PC-9 (cell line): ENCODE measurements around the gene ESPL1. TPM values are rescaled to one million over a fixed set of nuclear protein-coding genes. Genes with fewer than 3 reads are reported as not detected.

Experiments used
- BruUV-seq: library from RNA; stranded (reverse); fragments of 400-500 nt; replicated peaks from 2 replicates; lab custom pipeline; 2021; lab: Mats Ljungman, UMichigan
- CTCF ChIA-PET: fragments of 300-600 bp; sonication (Branson Sonifier 250); formaldehyde crosslinking; loops from one replicate; lab custom pipeline; 2022; ENCODE audit warnings: antibody characterized with exemption; lab: Charles Lee
- POLR2A ChIA-PET: fragments of 300-600 bp; sonication (Branson Sonifier 250); formaldehyde crosslinking; loops from one replicate; lab custom pipeline; 2022; ENCODE audit warnings: antibody characterized with exemption; ENCODE audit not compliant: unreplicated experiment; lab: Charles Lee
- DNase-seq, 2 experiments: peaks; one replicate each; pipeline versions ENCODE4 v3.0.0 to v3.0.0-alpha.2; 2015 to 2022; ENCODE audit warnings: mixed read lengths in 1 of 2
- H2AFZ ChIP-seq: fragments of 200-600 bp; sonication (generic); 2 replicates; pipeline ENCODE4 v1.8.1; 2017; ENCODE audit warnings: antibody characterized with exemption
- H3F3A ChIP-seq: fragments of 200-600 bp; sonication (generic); 2 replicates; pipeline ENCODE4 v1.8.1; 2017; ENCODE audit warnings: antibody characterized with exemption, mild to moderate bottlenecking, low read depth; ENCODE audit not compliant: insufficient read depth
- H3K27ac ChIP-seq: fragments of 200-600 bp; sonication (generic); 2 replicates; pipeline ENCODE4 v1.6.1; 2016; ENCODE audit warnings: mixed run types
- H3K27me3 ChIP-seq: fragments of 200-600 bp; sonication (generic); 2 replicates; pipeline ENCODE4 v1.6.1; 2016; ENCODE audit warnings: low read depth, mixed run types; ENCODE audit not compliant: insufficient read depth
- H3K36me3 ChIP-seq: fragments of 200-600 bp; sonication (generic); 2 replicates; pipeline ENCODE4 v1.6.1; 2016; ENCODE audit warnings: low read depth, mixed run types
- H3K4me1 ChIP-seq: fragments of 200-600 bp; sonication (generic); replicated peaks from 2 replicates; pipeline ENCODE4 v1.6.1; 2016; ENCODE audit warnings: mixed run types; ENCODE audit not compliant: insufficient read depth
- H3K4me2 ChIP-seq: fragments of 200-600 bp; sonication (generic); 2 replicates; pipeline ENCODE4 v1.6.1; 2017; ENCODE audit warnings: mixed run types
- H3K4me3 ChIP-seq: fragments of 200-600 bp; sonication (generic); 2 replicates; pipeline ENCODE4 v1.6.1; 2016; ENCODE audit warnings: mixed run types
- H3K79me2 ChIP-seq: fragments of 200-600 bp; sonication (generic); 2 replicates; pipeline ENCODE4 v1.6.1; 2017; ENCODE audit warnings: low read depth, mixed run types
- H3K9me2 ChIP-seq: fragments of 200-600 bp; sonication (generic); 2 replicates; pipeline ENCODE4 v1.8.1; 2017; ENCODE audit warnings: mild to moderate bottlenecking; ENCODE audit not compliant: insufficient read depth
- H3K9me3 ChIP-seq: fragments of 200-600 bp; sonication (generic); 2 replicates; pipeline ENCODE4 v1.8.1; 2016; ENCODE audit warnings: low read depth; ENCODE audit not compliant: insufficient read depth
- H4K20me1 ChIP-seq: fragments of 200-600 bp; sonication (generic); 2 replicates; pipeline ENCODE4 v1.8.1; 2017; ENCODE audit not compliant: insufficient read depth
- CTCF ChIP-seq: fragments of 200-600 bp; sonication (generic); conservative IDR thresholded peaks from 2 replicates; pipeline ENCODE4 v1.6.1; 2017; ENCODE audit warnings: mixed run types, antibody characterized with exemption, mild to moderate bottlenecking, moderate library complexity
- EZH2 ChIP-seq: fragments of 200-600 bp; sonication (generic); IDR thresholded peaks from 2 replicates; pipeline ENCODE4 v1.8.0; 2017; ENCODE audit warnings: antibody characterized with exemption, low read depth
- intact Hi-C: fragments of 100-400 bp; cut with micrococcal nuclease; formaldehyde crosslinking; loops from one replicate; pipeline ENCODE4 v1.10.0; 2022; ENCODE audit not compliant: unreplicated experiment
- total RNA-seq: library from RNA; stranded (reverse); gene quantifications from 2 replicates; pipeline ENCODE4 v1.2.3, GENCODE V29; 2021

Gene ESPL1
- total RNA-seq, 1 experiment from 2014 or later, result 42.0 TPM

- Histone ChIP-seq H3K36me3 (no peaks in the 10 kb centered on the region), H3K27ac (peak overlapping the region; percentile 96), H3K4me3 (peak overlapping the region; percentile 68), H3K9me2 (no peaks in the 10 kb centered on the region), H3K79me2 (peaks cover 47% of the 10 kb centered on the region), H3F3A (peaks cover 49% of the 10 kb centered on the region), H3K4me1 (peaks cover 79% of the 10 kb centered on the region), H2AFZ (peak overlapping the region; percentile 86), H3K9me3 (no peaks in the 10 kb centered on the region), H4K20me1 (no peaks in the 10 kb centered on the region), H3K27me3 (no peaks in the 10 kb centered on the region), H3K4me2 (peak overlapping the region; percentile 99)
- BruUV-seq, result TSS peak; percentile 98
- intact Hi-C loops, result loop anchor here (1.0 to 2.0 kb wide), 3 partner anchors 9 to 77 kb away; partner anchors contain the start of genes CSAD, MYG1 and ZNF740
- TF ChIP-seq EZH2 (no peak), CTCF (no peak; the same call in 1 of the 2 replicates)
- peak; percentile 47 to 79 for DNase-seq
- POLR2A ChIA-PET, result interaction anchor here (0.6 to 0.8 kb wide), 2 partner anchors 30 to 190 kb away, joined by 3 to 5 read pairs; no protein-coding TSS in a partner anchor
- CTCF ChIA-PET, result interaction anchor here (1.2 kb wide), 1 partner anchor 30 kb away, joined by 3 read pairs; no protein-coding TSS in a partner anchor
Measured at GRCh38 chr12:53221203-53222080, 46.7 kb upstream of the ESPL1 start.

GRCh38 chr12:53222170-53222721, 45.9 kb upstream of the ESPL1 start:
- peak overlapping the region; percentile 96 for H3K27ac ChIP-seq
- H3K36me3 ChIP-seq, result no peaks in the 10 kb centered on the region
- H2AFZ ChIP-seq, result no peak overlapping the region
- H3K27me3 ChIP-seq, result no peaks in the 10 kb centered on the region
- peak overlapping the region; percentile 68; the same call in 1 of the 2 replicates for H3K4me3 ChIP-seq
- H3K9me2 ChIP-seq, result no peaks in the 10 kb centered on the region
- no TSS peak for BruUV-seq
- no peaks in the 10 kb centered on the region for H4K20me1 ChIP-seq
- peaks cover 74% of the 10 kb centered on the region for H3K4me1 ChIP-seq
- intact Hi-C loops, result no loop called here
- ChIA-PET POLR2A (no interaction called here), CTCF (no interaction called here)
- H3F3A ChIP-seq, result peaks cover 44% of the 10 kb centered on the region
- no peaks in the 10 kb centered on the region for H3K9me3 ChIP-seq
- peaks cover 44% of the 10 kb centered on the region for H3K79me2 ChIP-seq
- no peak for DNase-seq
- peak overlapping the region; percentile 99 for H3K4me2 ChIP-seq
- TF ChIP-seq CTCF, result no peak
- TF ChIP-seq EZH2, result no peak

- intact Hi-C loops, result no loop called here
Measured at GRCh38 chr12:53222806-53223261, 45.3 kb upstream of the ESPL1 start.

More at GRCh38 chr12:53222806-53223261, 45.3 kb upstream of the ESPL1 start:
- Histone ChIP-seq H2AFZ (no peak overlapping the region), H3K4me3 (no peak overlapping the region), H3K27me3 (no peaks in the 10 kb centered on the region), H3K27ac (0 out of 2 replicates have a peak overlapping the region, but pooled peaks have one; percentile 96), H3K79me2 (peaks cover 43% of the 10 kb centered on the region), H3K36me3 (no peaks in the 10 kb centered on the region), H3F3A (peaks cover 44% of the 10 kb centered on the region), H3K4me1 (peaks cover 68% of the 10 kb centered on the region), H3K4me2 (peak overlapping the region; percentile 99), H3K9me3 (no peaks in the 10 kb centered on the region), H3K9me2 (no peaks in the 10 kb centered on the region), H4K20me1 (no peaks in the 10 kb centered on the region)
- TF ChIP-seq EZH2 (no peak), CTCF (no peak)
- DNase-seq, result no peak
- ChIA-PET CTCF (interaction anchor here (0.7 kb wide), 2 partner anchors 42 to 61 kb away, joined by 3 to 7 read pairs; no protein-coding TSS in a partner anchor), POLR2A (no interaction called here)
- no TSS peak for BruUV-seq
